Peyer's patch (tissue), 4 donors: ENCODE results near the gene CAPN5. TPM values are rescaled to one million over a fixed set of nuclear protein-coding genes. Genes with fewer than 3 reads are reported as not detected.

Experiments used
- DNase-seq, 3 donors: peaks; one replicate each; pipeline ENCODE4 v3.0.0-alpha.2; 2017 to 2019
- H3K27ac ChIP-seq, 4 donors: fragments of 200-600 bp; sonication (generic); one replicate each; pipeline ENCODE4 v1.5.1; 2016 to 2019
- H3K27me3 ChIP-seq, 2 donors: fragments of 200-600 bp; sonication (generic); one replicate each; pipeline ENCODE4 v1.5.1; 2019
- H3K36me3 ChIP-seq, 3 donors: fragments of 200-600 bp; sonication (generic); one replicate each; pipeline ENCODE4 v1.5.1; 2016 to 2019
- H3K4me1 ChIP-seq, 4 donors: fragments of 200-600 bp; sonication (generic); one replicate each; pipeline ENCODE4 v1.5.1; 2016 to 2019
- H3K4me3 ChIP-seq, 4 donors: fragments of 200-600 bp; sonication (generic); 1 replicate in 3 of 4; 2 replicates in 1 of 4; pipeline ENCODE4 v1.5.1; 2016 to 2019; ENCODE audit warnings: mild to moderate bottlenecking in 1 of 4
- H3K9me3 ChIP-seq, 4 donors: fragments of 200-600 bp; sonication (generic); one replicate each; pipeline ENCODE4 v1.5.1; 2016 to 2019; ENCODE audit warnings: mild to moderate bottlenecking in 1 of 4
- CTCF ChIP-seq, 6 experiments: fragments of 450-650 bp in 4 of 6; fragments of 200-600 bp in 2 of 6; sonication (generic) in 1 of 6; IDR thresholded peaks; one replicate each; pipeline ENCODE4 v1.5.1; 2017 to 2019; ENCODE audit warnings: antibody characterized with exemption in 6 of 6, mild to moderate bottlenecking in 3 of 6, moderate library complexity in 1 of 6
- POLR2A ChIP-seq, 2 donors: fragments of 450-650 bp; IDR thresholded peaks; one replicate each; pipeline ENCODE4 v1.5.1; 2017; ENCODE audit warnings: antibody characterized with exemption in 2 of 2, mild to moderate bottlenecking in 2 of 2, moderate library complexity in 2 of 2
- total RNA-seq, 4 donors: library from RNA; depleted of rRNA; stranded (reverse); fragments of >200 nt; gene quantifications; one replicate each; pipeline ENCODE4 v1.1.0, GENCODE V29; 2016

The CAPN5 gene
- total RNA-seq, 4 donors from 2014 or later, result 75.9 to 203 (median 162) TPM

GRCh38 chr11:77121096-77121640 lies 54.4 kb downstream of the CAPN5 start:
- H3K27ac ChIP-seq, result no peak overlapping the region
- no peaks in the 10 kb centered on the region for H3K4me1 ChIP-seq
- no peaks in the 10 kb centered on the region for H3K9me3 ChIP-seq
- no peaks in the 10 kb centered on the region for H3K27me3 ChIP-seq
- no peak overlapping the region for H3K4me3 ChIP-seq
- no peak for TF ChIP-seq CTCF (IDR thresholded peaks at IDR 0.05)
- no peak for TF ChIP-seq POLR2A (IDR thresholded peaks at IDR 0.05)
- H3K36me3 ChIP-seq, result peaks cover 0 to 73% (median 0%) of the 10 kb centered on the region in 3 donors
- no peak for DNase-seq

- no peak for TF ChIP-seq POLR2A (IDR thresholded peaks at IDR 0.05)
- no peak for TF ChIP-seq CTCF (IDR thresholded peaks at IDR 0.05)
- H3K4me1 ChIP-seq, result peaks cover 0 to 4% (median 2%) of the 10 kb centered on the region in 4 donors
- no peak overlapping the region for H3K27ac ChIP-seq
- peaks cover 0 to 68% (median 0%) of the 10 kb centered on the region in 3 donors for H3K36me3 ChIP-seq
- DNase-seq, result no peak
- H3K27me3 ChIP-seq, result no peaks in the 10 kb centered on the region
- no peak overlapping the region for H3K4me3 ChIP-seq
- no peaks in the 10 kb centered on the region for H3K9me3 ChIP-seq
Observed at GRCh38 chr11:77121876-77122575, 55.3 kb downstream of the CAPN5 start.

GRCh38 chr11:77122576-77123212 lies 55.9 kb downstream of the CAPN5 start:
- H3K27me3 ChIP-seq, result no peaks in the 10 kb centered on the region
- DNase-seq, result no peak
- H3K4me3 ChIP-seq, result no peak overlapping the region
- peaks cover 0 to 11% (median 6%) of the 10 kb centered on the region in 4 donors for H3K4me1 ChIP-seq
- TF ChIP-seq CTCF (IDR thresholded peaks at IDR 0.05) (no peak), POLR2A (IDR thresholded peaks at IDR 0.05) (no peak)
- no peak overlapping the region for H3K27ac ChIP-seq
- H3K9me3 ChIP-seq, result no peaks in the 10 kb centered on the region
- peaks cover 0 to 64% (median 0%) of the 10 kb centered on the region in 3 donors for H3K36me3 ChIP-seq

- H3K27ac ChIP-seq, result no peak overlapping the region
- DNase-seq, result no peak
- H3K9me3 ChIP-seq, result no peaks in the 10 kb centered on the region
- peaks cover 0 to 19% (median 7%) of the 10 kb centered on the region in 4 donors for H3K4me1 ChIP-seq
- peaks cover 0 to 55% (median 0%) of the 10 kb centered on the region in 3 donors for H3K36me3 ChIP-seq
- H3K27me3 ChIP-seq, result no peaks in the 10 kb centered on the region
- H3K4me3 ChIP-seq, result no peak overlapping the region
- no peak for TF ChIP-seq POLR2A (IDR thresholded peaks at IDR 0.05)
Observed at GRCh38 chr11:77123591-77123990, 56.8 kb downstream of the CAPN5 start.

GRCh38 chr11:77124041-77124440 lies 57.3 kb downstream of the CAPN5 start:
- Histone ChIP-seq H3K4me1 (peaks cover 0 to 19% (median 7%) of the 10 kb centered on the region in 4 donors), H3K9me3 (no peaks in the 10 kb centered on the region), H3K36me3 (peaks cover 0 to 51% (median 0%) of the 10 kb centered on the region in 3 donors), H3K27me3 (no peaks in the 10 kb centered on the region), H3K27ac (no peak overlapping the region), H3K4me3 (no peak overlapping the region)
- no peak for DNase-seq
- TF ChIP-seq POLR2A (IDR thresholded peaks at IDR 0.05), result no peak
- TF ChIP-seq CTCF (IDR thresholded peaks at IDR 0.05), result no peak

GRCh38 chr11:77124488-77124887 lies 57.7 kb downstream of the CAPN5 start:
- Histone ChIP-seq H3K27ac (no peak overlapping the region), H3K27me3 (no peaks in the 10 kb centered on the region), H3K4me3 (no peak overlapping the region), H3K4me1 (peaks cover 0 to 19% (median 7%) of the 10 kb centered on the region in 4 donors), H3K9me3 (no peaks in the 10 kb centered on the region), H3K36me3 (peaks cover 0 to 47% (median 0%) of the 10 kb centered on the region in 3 donors)
- no peak for DNase-seq
- no peak for TF ChIP-seq POLR2A (IDR thresholded peaks at IDR 0.05)
